HG02885 (cell line): ENCODE results near the gene ZSWIM3.
"Not testable (repeated sequence)": the region's sequence is repeated elsewhere in the genome, so short reads cannot be mapped to it uniquely, and the experiment has no call there.

Experiments used
- ATAC-seq: cut with Tn5 transposase; IDR thresholded peaks from one replicate; pipeline ENCODE4 v1.9.1; 2021; ENCODE audit warnings: mild to moderate bottlenecking; ENCODE audit not compliant: unreplicated experiment, poor library complexity

The ZSWIM3 gene

DNA sequence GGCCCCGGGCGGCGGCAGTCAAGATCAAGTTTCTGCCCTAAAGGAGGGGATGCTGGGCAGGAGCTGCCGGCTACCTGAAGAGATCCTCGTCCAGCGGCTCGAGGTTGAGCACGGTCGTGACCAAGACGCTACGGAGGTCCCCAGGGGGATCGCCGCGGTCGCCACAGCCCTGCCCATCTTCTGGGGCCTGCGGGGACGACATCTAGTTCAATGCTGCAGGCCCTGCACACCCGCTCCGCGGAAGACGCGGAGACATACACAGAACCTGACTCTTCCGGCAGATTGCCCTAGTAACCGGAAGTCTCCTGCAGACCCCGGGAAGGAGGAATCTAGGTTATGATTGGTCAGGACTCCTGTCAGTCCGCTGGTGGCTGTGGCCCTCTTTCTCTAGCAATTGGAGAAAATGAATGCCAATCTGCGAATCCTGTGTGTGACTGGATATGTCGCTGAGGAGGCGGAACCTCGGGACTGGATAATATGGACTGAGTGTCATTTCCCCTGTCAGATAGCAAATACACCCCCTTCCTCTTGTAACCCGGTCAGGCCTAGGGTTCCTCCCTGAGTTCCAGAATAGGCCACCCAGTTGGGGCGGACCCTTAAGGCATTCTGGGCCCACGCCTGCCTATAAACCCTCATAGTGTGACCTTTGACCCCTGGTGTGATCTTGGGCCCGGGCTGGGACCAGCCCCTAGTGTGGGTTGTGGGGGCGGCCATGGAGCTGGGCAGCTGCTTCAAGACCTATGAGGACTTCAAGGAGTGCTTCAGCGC is at the start of gene ZSWIM3, which contains the start of gene ACOT8:
Gene ZSWIM3 (plus strand): TSS at position 501 of the 768 bp plus-strand sequence. CDS start 212 bp downstream, at position 713.
Gene ACOT8 (minus strand): TSS at position 279 of the 768 bp plus-strand sequence. CDS start 77 bp downstream, at position 202.
- ATAC-seq: peak; percentile 93

DNA sequence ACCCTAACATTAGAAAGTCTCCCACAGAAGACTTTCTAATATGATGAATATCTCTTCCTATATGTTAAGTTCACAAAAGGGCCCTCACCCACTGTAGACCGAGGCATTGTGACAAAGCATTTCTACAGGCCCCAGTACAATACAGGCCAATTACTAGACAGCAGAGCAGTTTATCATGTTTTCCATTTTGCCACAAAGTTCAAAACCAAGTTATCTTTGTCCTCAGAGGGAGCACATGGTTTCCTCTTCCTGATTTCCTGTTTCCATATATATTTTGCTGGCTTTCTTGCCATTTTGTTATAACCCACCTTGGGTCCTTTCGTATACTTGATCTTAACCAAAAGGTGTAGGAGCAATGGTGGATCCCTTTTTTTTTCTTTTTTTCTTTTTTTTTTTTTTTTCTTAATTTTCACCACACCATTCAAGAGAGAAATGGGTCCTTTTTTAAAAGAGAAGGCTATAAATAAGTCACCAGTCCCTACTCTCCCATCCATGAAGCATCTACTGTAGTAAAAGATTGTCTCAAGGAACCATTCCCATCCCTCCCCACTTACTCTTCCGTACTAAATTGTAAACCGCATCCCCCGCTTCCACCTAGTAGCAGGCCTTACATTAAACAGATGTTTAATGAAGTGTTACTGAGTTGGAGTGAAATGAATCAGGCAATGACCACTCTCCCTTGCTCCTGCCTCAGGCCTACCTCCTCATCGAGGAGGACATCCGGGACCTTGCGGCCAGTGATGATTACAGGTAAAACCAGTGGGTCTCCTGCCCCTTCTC is 47.0 kb upstream of the ZSWIM3 start:
- ATAC-seq: no peak

DNA sequence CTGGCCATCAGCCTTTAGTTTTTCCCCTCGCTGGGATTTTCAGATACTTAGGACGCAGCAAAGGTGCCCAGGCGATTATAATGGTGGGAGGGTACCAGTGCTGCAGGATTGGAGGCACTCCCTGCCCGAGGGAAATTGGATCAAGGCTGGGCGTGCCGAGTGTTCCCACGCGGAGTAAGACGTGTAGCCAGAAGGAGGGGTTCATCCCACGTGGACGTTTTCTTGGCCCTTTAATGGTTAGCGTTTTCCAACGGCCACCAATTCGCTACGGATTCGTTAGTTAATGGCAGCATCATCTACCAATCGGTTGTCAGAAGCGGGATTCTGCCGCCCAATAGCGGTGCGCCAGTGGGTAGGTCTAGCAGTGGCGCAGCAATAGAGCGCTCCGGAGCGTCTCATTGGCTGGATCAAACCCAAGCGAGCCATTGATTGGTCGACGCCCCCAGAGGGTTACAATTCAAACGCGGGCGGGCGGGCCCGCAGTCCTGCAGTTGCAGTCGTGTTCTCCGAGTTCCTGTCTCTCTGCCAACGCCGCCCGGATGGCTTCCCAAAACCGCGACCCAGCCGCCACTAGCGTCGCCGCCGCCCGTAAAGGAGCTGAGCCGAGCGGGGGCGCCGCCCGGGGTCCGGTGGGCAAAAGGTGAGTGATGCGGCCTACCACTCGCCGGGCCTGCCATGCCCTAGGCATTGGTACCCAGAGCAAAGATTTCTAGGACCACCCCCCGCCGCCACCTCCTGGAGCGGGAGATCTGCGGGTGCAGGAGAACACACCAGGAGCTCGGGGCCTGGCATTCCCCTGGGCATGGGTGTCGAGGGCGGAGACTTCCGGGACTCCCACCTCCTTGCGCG is 45.0 kb upstream of the ZSWIM3 start, which contains the start of gene UBE2C:
Gene UBE2C (plus strand): TSS at position 488 of the 849 bp plus-strand sequence. CDS start 52 bp downstream, at position 540.
- ATAC-seq: peak; percentile 99

DNA sequence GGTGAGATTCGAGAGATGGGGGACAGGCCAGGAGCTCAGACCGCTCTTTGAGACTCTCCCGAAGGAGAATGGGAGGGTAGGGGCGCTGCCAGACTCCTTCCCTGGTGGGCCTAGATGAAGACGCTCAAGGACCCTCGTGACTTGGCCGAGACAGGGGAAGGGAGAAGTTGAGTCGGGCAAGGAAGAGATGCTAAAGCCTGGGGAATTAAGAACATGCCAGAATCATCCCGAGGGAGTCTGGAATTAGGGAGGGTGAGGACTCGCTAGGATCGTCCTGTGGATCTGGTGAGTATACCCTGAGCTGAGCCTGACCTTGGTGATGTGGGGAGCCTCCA is 44.4 kb upstream of the ZSWIM3 start:
- no peak for ATAC-seq

DNA sequence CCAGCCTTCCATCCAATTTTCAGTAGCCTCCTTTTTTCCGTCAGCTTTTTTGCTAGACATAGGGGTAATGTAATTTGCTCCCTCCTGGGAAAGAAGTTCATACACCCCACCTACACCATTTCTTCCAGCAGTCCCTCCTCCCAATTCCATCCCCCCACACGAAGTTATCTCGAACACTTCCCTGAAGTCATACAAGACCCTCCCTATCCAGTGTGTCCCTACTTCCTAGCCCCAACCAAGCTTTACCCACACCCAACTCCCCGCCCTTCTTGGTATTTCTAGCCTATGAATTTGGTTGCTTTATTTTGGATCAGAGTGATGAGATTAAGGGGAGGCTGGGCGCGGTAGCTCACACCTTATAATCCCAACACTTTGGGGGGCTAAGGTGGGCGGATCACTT is 43.9 kb upstream of the ZSWIM3 start:
- ATAC-seq: no peak

DNA sequence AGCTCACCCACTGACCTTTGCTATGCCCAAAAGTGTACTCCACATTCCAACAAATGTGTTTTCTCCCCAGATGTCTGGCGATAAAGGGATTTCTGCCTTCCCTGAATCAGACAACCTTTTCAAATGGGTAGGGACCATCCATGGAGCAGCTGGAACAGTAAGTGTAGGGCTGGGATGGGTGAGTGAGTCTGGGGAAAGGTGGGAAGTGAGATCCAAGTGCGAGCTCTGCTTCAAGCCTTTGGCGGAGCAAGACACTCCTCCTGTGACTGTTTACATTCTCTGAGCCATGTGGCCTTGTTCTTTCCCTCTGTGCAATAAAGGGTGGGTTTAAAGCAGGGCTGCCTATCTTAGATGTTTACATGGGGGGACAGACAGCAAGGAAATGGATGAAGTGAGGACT is 43.1 kb upstream of the ZSWIM3 start:
- ATAC-seq: no peak

DNA sequence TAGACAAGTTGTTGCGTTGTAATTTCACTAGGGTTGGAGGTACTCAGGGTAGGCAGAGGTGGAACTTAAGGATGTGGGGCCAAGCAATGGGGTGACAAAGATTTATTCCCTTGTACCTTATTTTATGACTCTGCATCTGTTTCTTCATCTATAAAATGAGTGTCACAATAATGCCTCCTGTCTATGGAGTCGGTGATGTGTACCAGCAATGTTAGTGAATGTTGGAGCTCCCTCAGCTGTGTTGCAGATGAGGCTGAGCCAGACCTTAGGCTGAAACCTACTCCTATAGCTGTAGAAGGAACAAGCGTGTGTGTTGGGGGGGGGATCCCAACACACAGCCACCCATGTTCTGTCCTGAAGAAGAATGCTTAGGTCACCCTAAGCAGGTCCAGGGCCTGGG is 40.5 kb upstream of the ZSWIM3 start:
- ATAC-seq: no peak

DNA sequence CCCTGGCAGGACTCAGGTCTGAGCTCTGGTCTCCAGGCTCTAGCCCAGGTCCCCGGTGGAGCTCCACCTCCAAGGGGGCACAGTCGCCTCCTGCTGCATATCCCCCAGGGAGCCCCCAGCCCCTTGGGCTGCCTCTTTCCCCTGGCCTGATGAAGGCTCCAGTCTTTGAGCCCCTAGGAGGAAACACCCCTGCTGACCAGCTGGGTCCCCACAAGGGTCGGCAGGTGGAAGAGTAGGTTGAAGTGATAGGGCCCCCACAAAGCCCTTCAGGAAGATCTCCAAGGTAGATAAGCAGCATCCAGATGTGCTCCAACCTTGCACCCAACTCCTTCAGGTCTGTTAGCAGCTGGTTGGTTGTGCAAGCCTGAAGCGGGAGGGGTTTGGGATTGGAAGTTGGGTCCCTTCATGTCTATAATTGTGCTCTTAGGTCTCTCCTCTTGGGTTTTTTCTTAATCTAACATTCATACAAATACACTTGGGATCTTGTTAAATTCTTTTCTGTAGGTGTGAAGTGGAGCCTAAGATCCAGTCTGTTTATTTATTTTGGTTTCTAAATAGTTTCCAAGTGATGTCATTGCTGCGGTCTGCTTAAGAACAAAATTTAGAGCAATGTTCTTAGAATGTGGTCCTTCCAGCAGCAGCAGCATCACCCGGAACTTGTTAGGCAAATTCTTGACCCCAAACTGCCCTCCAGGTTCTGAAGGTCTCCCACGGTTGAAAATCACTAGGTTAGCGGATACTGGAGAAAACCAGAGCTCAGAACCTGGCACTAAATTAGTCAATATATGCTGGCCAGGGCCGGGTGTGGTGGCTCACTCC is 39.8 kb upstream of the ZSWIM3 start:
- no peak for ATAC-seq

DNA sequence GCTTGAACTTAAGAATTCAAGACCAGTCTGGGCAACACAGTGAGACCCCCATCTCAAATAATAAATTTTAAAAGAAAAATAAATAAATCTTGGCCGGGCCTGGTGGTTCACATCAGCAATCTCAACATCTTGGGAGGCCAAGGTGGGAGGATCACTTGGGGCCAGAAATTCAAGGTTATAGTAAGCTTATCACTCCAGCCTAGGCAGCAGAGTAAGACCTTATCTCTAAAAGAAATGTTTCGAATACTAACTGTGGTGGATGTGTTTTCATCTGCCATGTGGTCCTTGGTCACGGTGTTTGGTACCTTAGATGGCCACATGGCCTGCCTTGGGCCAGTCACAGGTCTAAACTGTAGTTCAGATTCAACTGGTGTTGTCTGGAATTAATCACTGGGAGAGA is 39.2 kb upstream of the ZSWIM3 start:
- ATAC-seq: no peak

DNA sequence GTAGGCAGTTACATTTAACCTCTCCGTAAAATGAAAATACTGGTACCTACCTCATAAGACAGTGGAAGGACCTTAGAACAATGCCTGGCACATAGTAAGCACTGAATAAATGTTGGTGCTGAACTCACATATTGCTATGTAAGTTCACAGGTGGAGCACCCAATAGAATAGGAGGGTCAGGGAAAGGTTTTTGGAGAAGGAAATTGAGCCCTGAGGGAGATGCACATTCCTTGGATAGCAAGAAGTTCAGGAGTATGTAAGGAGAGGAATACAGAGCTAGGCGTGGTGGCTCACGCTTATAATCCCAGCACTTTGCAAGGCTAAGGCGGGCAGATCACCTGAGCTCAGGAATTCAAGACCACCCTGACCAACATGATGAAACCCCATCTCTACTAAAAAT is 37.9 kb upstream of the ZSWIM3 start:
- ATAC-seq: no peak

DNA sequence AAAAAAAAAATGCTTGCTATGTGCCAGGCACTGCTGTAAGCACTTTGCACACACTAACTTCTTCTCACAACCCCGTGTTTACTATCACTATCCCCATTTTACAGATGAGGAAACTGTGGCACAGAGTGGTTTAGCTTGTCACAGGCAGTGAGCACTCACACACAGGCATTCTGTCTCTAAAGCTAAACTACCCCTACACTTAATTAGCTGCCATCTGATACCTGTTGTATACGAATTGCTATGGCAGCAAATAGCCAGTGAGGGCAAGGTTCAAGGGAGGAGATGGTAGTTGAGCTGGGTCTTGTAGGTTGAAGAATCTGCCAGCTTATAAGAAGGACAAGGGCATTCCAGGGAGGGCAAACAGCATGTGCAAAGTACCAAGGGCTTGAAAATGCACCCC is 35.5 kb upstream of the ZSWIM3 start:
- ATAC-seq: no peak

DNA sequence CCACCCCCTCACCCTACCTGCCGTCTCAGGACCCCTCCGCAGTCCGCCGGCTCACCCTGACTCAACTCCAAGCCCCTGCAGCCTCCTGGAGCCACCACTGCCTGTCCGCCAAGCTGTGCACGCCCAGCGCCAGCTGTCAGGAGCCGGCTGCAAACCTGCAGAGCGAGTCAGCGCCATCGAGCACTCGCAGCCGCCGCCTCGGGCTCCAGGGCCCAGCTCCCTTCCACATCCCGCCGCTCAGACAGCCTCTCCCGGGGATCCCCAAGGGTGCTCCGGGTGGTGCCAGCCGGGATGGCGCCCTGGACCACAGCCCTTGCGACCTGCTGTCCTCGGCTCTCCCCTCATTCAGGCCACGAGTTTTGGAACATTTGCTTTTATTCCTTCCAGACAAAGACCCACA is 34.6 kb upstream of the ZSWIM3 start:
- ATAC-seq: no peak

DNA sequence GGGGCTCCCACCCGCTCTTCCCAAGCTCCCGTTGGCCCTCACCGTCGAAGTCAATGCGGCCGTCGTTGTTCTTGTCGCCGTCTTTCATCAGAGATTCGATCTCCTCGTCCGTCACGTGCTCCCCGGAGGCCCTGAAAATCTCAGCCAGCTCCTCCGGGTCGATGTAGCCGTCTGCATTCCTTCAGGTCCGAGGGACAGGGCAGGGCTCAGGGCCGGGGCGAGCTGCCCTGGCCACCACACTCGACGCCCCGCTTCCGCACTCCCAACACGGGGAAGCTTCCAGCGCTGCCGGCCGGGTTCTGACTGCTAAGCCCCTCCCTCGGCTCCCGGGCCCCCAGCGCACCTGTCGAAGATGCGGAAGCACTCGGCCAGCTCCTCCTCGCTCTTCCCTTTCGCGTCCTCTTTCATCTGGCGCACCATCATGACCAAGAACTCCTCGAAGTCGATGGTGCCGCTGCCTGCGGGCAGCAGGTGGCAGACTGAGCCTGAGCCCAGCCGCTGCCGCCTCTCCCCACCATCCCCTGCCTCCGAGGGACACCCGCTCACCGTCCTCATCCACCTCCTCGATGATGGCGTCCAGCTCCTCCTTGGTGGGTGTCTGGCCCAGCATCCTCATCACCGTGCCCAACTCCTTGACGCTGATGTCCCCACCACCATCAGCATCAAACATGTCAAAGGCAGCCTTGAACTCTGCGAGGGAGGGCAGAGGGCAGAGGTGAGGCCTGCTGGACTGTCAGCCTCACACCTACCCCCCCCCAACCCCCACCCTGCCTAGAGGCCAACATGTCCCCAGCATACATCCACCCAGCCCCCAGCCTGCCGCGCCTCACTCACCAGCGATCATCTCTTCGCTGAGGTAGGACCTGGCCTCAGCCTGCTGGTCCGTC is 33.2 kb upstream of the ZSWIM3 start:
- ATAC-seq: no peak

DNA sequence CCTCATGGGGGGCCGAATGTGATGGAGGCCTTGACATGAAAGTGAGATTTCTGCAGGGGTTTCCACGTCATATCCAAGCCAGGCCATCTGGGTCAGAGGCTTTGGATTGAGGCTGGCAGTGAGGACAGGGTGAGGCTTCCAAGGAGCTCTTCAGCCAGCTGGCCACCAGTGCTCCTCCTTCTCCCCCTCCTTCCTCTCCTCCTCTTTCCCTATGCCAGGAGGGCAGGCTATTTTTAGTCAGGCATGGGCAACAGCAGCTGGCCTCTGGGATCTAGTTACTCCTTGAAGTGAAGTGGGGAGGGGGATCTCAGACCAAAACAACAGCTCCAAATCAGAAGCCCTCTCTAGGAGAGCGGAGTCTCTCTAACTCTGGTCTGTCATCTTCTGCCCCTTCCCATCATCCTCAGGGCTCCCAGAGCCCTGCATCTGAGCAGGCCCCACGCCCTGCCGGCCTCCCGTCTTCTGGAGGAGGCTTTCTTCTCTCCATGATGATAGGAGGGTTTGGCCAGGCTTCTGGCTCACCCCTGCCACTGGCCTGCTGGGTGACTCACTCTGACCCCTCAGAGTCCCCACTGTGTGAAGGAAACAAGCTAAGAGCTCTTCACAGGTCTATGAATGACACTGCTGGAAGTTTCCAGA is 30.9 kb upstream of the ZSWIM3 start:
- no peak for ATAC-seq

DNA sequence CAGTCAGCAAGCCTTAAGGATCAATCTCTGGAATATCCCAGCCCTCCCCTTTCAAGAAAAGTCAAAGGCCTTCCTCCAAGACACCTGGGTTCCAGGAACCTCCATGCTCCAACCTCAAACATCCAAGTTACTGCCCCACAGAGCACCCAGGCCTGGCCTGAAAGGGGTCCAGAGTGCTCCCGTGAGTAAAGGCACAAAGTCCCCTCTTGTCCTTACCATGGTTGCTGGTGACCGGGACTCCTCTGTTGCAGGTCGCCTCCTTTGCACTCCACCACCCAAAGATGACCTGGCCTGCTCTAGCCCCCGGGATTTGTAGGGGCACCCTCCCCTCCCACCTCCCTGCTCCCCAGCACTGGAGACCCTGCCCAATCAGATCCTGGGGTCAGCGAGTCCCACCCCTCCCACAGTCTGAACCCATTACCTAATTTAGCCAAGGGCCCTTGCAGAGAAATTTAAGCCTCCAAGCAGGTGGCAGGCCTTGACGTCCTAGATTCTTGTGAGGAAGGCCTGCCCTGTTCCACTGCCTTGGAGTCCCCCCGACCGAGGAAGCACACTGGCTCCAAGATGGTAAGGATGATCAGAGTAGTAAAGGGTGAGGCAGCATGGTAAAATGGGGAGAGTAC is 30.3 kb upstream of the ZSWIM3 start, which contains the start of gene TNNC2:
Gene TNNC2 (minus strand): TSS at position 283 of the 623 bp plus-strand sequence. CDS start 64 bp downstream, at position 219.
- ATAC-seq: no peak

DNA sequence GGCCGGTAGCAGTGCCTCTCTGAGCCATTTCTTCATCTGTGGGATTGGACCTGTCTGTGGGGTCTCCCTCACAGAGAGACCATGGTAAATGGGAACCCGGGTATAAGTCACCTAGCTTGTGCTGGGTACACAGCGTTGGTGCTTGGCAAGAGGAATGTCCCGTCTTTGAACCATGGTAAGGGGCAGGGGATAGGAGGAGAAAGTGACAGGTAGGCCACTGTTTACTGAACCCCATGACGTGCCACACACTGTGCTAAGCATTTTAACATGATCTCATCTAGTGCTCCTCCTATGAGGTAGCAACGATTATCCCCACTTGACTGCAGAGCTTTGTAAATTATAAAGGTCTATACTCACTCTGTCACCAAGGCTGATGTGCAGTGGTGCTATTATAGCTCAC is 29.7 kb upstream of the ZSWIM3 start:
- ATAC-seq: no peak

DNA sequence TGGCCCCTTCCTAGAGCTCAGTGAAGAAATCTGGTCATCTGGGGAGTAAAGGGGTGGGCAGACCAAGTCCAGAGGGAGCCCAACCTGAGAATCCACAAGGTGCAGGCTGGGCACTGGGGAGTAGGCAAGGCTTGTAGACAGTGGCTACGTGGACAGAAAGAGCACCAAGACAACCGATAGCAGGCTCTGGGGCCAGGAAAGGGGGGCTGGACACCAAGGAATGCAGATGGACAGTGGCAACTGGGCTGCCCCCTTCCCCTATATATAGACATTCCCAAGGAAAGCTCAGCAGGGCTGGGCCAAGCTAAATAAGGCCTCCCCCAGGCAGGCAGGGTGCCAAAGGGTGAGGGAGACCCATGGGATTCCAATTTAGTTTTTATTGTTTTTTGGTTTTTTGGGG is 28.8 kb upstream of the ZSWIM3 start:
- ATAC-seq: no peak

DNA sequence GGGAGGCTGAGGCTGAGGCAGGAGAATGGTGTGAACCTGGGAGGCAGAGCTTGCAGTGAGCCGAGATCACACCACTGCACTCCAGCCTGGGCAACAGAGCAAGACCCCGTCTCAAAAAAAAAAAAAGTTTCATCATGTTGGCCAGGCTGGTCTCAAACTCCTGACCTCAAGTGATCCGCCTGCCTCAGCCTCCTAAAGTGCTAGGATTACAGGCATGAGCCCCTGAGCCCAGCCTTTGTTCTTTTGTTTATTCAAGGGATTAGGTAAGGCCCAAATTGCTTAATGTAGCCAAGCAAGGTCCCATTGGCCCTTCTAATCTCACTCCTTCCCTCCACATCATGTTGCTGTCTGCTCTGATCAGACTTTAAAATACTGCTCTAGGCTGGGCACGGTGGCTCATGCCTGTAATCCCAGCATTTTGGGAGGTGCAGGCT is 27.7 kb upstream of the ZSWIM3 start:
- ATAC-seq: not testable (repeated sequence)
